Thoracic aorta (tissue), 2 donors: ENCODE results near the gene CCDC88C. TPM values are rescaled to one million over a fixed set of nuclear protein-coding genes. Genes with fewer than 3 reads are reported as not detected.

Source experiments
- ATAC-seq: fragments of 150-250 bp; one replicate; pipeline ENCODE4 v1.8.0; 2017; ENCODE audit warnings: low read depth; ENCODE audit not compliant: insufficient number of reproducible peaks, low FRiP score
- DNase-seq: peaks from one replicate; pipeline ENCODE4 v3.0.0-alpha.2; 2020; ENCODE audit warnings: low spot score
- H3K27ac ChIP-seq, 2 donors: fragments of 200-600 bp; sonication (generic); 1 replicate in 1 of 2; 2 replicates in 1 of 2; pipeline ENCODE4 v1.5.1; 2016; ENCODE audit warnings: mild to moderate bottlenecking in 2 of 2, moderate library complexity in 2 of 2
- H3K27me3 ChIP-seq: fragments of 200-600 bp; sonication (generic); replicated peaks from 2 replicates; pipeline ENCODE4 v1.6.0; 2016; ENCODE audit warnings: mild to moderate bottlenecking; ENCODE audit not compliant: insufficient read depth
- H3K36me3 ChIP-seq: fragments of 200-600 bp; sonication (generic); one replicate; pipeline ENCODE4 v1.5.1; 2016
- H3K4me1 ChIP-seq, 2 donors: fragments of 200-600 bp; sonication (generic); 1 replicate in 1 of 2; 2 replicates in 1 of 2; pipeline versions ENCODE4 v1.5.1 to v1.6.0; 2016; ENCODE audit warnings: low read depth in 2 of 2, mild to moderate bottlenecking in 1 of 2; ENCODE audit not compliant: control insufficient read depth in 1 of 2
- H3K4me3 ChIP-seq: fragments of 200-600 bp; sonication (generic); 2 replicates; pipeline ENCODE4 v1.5.1; 2016; ENCODE audit warnings: mild to moderate bottlenecking
- H3K9me3 ChIP-seq: fragments of 200-600 bp; sonication (generic); 2 replicates; pipeline ENCODE4 v1.5.1; 2016
- CTCF ChIP-seq: fragments of 200-600 bp; sonication (generic); IDR thresholded peaks from one replicate; pipeline ENCODE4 v1.5.1; 2019; ENCODE audit warnings: antibody characterized with exemption
- total RNA-seq, 2 donors: library from RNA; depleted of rRNA; stranded (reverse); fragments of >200 nt; gene quantifications; one replicate each; pipeline versions ENCODE4 v1.1.0 to v1.2.3, GENCODE V29; 2016

CCDC88C gene
- total RNA-seq, 2 donors from 2014 or later = 3.7 to 11.5 TPM

- Histone ChIP-seq H3K36me3 (no peaks in the 10 kb centered on the region), H3K9me3 (no peaks in the 10 kb centered on the region), H3K4me1 (peaks cover 3 to 10% of the 10 kb centered on the region in 2 donors), H3K27me3 (no peaks in the 10 kb centered on the region), H3K27ac (no peak overlapping the region), H3K4me3 (no peak overlapping the region)
- ATAC-seq (no peak), DNase-seq (no peak)
- TF ChIP-seq CTCF = no peak
Observed at GRCh38 chr14:91316761-91317160, 100.9 kb downstream of the CCDC88C start.

GRCh38 chr14:91315844-91316267 is 101.8 kb downstream of the CCDC88C start:
- TF ChIP-seq CTCF = no peak
- Histone ChIP-seq H3K27me3 (no peaks in the 10 kb centered on the region), H3K36me3 (no peaks in the 10 kb centered on the region), H3K4me1 (peaks cover 3 to 10% of the 10 kb centered on the region in 2 donors), H3K27ac (no peak overlapping the region), H3K4me3 (no peak overlapping the region), H3K9me3 (no peaks in the 10 kb centered on the region)
- DNase-seq = no peak
- ATAC-seq = no peak

- Histone ChIP-seq H3K36me3 (no peaks in the 10 kb centered on the region), H3K9me3 (no peaks in the 10 kb centered on the region), H3K4me3 (no peak overlapping the region), H3K27ac (no peak overlapping the region), H3K4me1 (peaks cover 3 to 10% of the 10 kb centered on the region in 2 donors), H3K27me3 (no peaks in the 10 kb centered on the region)
- TF ChIP-seq CTCF = no peak
- ATAC-seq (no peak), DNase-seq (no peak)
Observed at GRCh38 chr14:91313852-91314251, 103.8 kb downstream of the CCDC88C start.

GRCh38 chr14:91313154-91313850 is 104.3 kb downstream of the CCDC88C start:
- Histone ChIP-seq H3K4me1 (peaks cover 3 to 10% of the 10 kb centered on the region in 2 donors), H3K36me3 (no peaks in the 10 kb centered on the region), H3K27me3 (no peaks in the 10 kb centered on the region), H3K4me3 (no peak overlapping the region), H3K9me3 (no peaks in the 10 kb centered on the region), H3K27ac (no peak overlapping the region)
- DNase-seq (no peak), ATAC-seq (no peak)
- no peak for TF ChIP-seq CTCF

GRCh38 chr14:91311284-91311662 is 106.3 kb downstream of the CCDC88C start:
- Histone ChIP-seq H3K27ac (no peak overlapping the region), H3K36me3 (no peaks in the 10 kb centered on the region), H3K27me3 (no peaks in the 10 kb centered on the region), H3K4me3 (no peak overlapping the region), H3K4me1 (no peaks in the 10 kb centered on the region), H3K9me3 (no peaks in the 10 kb centered on the region)
- no peak for DNase-seq
- ATAC-seq = no peak
- no peak for TF ChIP-seq CTCF
